Ovary (tissue), 9 donors: ENCODE data around the gene SH3PXD2B. TPM values are rescaled to one million over a fixed set of nuclear protein-coding genes. Genes with fewer than 3 reads are reported as not detected.
A peak's percentile ranks its signal among the peaks of the same experiment; 100 is the strongest.

Experiments used
- DNase-seq, 5 donors: peaks; one replicate each; pipeline ENCODE4 v3.0.0-alpha.2; 2019 to 2020
- H3K27ac ChIP-seq, 2 donors: fragments of 200-600 bp; one replicate each; pipeline versions ENCODE4 v1.5.1 to v1.8.0; 2019 to 2022
- H3K27me3 ChIP-seq: fragments of 200-600 bp; one replicate; pipeline ENCODE4 v1.8.0; 2022
- H3K36me3 ChIP-seq: fragments of 200-600 bp; sonication (generic); one replicate; pipeline ENCODE4 v1.5.1; 2019
- H3K4me1 ChIP-seq: one replicate; pipeline ENCODE4 v1.8.1; 2013; ENCODE audit warnings: mild to moderate bottlenecking, moderate library complexity; ENCODE audit not compliant: insufficient read depth
- H3K4me3 ChIP-seq: fragments of 200-600 bp; sonication (generic); one replicate; pipeline ENCODE4 v1.5.1; 2017
- H3K9me3 ChIP-seq, 2 donors: fragments of 200-600 bp in 1 of 2; sonication (generic) in 1 of 2; one replicate each; pipeline versions ENCODE4 v1.5.1 to v1.8.1; 2013 to 2019; ENCODE audit warnings: mild to moderate bottlenecking in 1 of 2, moderate library complexity in 1 of 2
- CTCF ChIP-seq, 3 donors: fragments of 450-650 bp in 2 of 3; fragments of 200-600 bp in 1 of 3; IDR thresholded peaks; one replicate each; pipeline versions ENCODE4 v1.5.1 to v1.8.0; 2016 to 2022; ENCODE audit warnings: antibody characterized with exemption in 3 of 3, mild to moderate bottlenecking in 1 of 3
- EP300 ChIP-seq: sonication (generic); formaldehyde crosslinking; IDR thresholded peaks from one replicate; pipeline ENCODE4 v1.6.1; 2017; ENCODE audit warnings: antibody characterized with exemption
- POLR2A ChIP-seq: fragments of 450-650 bp; IDR thresholded peaks from one replicate; pipeline ENCODE4 v1.6.1; 2017; ENCODE audit warnings: antibody characterized with exemption, mild to moderate bottlenecking, moderate library complexity
- WGBS, 3 donors: extraction: QIAGEN DNeasy Blood & Tissue Kit in 1 of 3; methylation state at CpG; one replicate each; pipeline versions ENCODE4 v1.1.5 to v1.1.7; 2013 to 2017; 5-methylcytosine and 5-hydroxymethylcytosine counted together
- intact Hi-C, 4 donors: fragments of 100-400 bp; cut with DNase I; formaldehyde crosslinking; loops; one replicate each; pipeline versions ENCODE4 v1.11.0 to v1.15.1; 2022 to 2023
- polyA plus RNA-seq, 2 donors: library from polyadenylated mRNA; stranded (reverse); fragments of 200-250 nt in 1 of 2; fragments of 350-450 nt in 1 of 2; fragmentation: Illumina TruSeq in 1 of 2; extraction: RNeasy Lipid Tissue Mini Kit (QIAGEN cat#74804) in 1 of 2; gene quantifications; one replicate each; pipeline ENCODE4 v1.2.3, GENCODE V29; 2013 to 2014
- total RNA-seq, 7 donors: library from RNA; depleted of rRNA in 2 of 7; stranded (reverse); fragments of >200 nt in 2 of 7; fragmentation: NEBNext Ultra II Directional in 3 of 7; extraction: Animal tissue kit (Norgen Biotek cat#: 25700) in 3 of 7; gene quantifications; one replicate each; pipeline versions ENCODE4 v1.1.0 to v1.2.4, GENCODE V29; 2016 to 2023
- donor health status: DM: no; HTN: no; CAD: no; lungs with moderate emphysema.
- donor health status: DM: no; HTN: no; CAD: no.
- donor health status: Bipolar disorder and iron deficiency.
- donor health status: DM: yes; HTN: yes; CAD: no.
- donor health status: DM: no; HTN: no; CAD: no.
- donor health status: DM: yes; HTN: yes; CAD: no.

SH3PXD2B gene
- total and polyA plus RNA-seq, 9 donors = 13.0 to 71.8 (median 49.9) TPM

GRCh38 chr5:172423379-172424110 is 30.8 kb downstream of the SH3PXD2B start:
- WGBS, 3 donors = 96 to 97% (median 96%) methylated on average over 20 of the region's 20 CpGs
- no peaks in the 10 kb centered on the region for H3K9me3 ChIP-seq
- H3K4me3 ChIP-seq = no peak overlapping the region
- H3K4me1 ChIP-seq = peaks cover 38% of the 10 kb centered on the region
- H3K27me3 ChIP-seq = no peaks in the 10 kb centered on the region
- TF ChIP-seq CTCF (IDR thresholded peaks at IDR 0.05) (no peak), EP300 (no peak), POLR2A (no peak)
- H3K27ac ChIP-seq = peak overlapping the region; percentile 78 to 89
- peak in 1 of 5 donors; percentile 21 for DNase-seq
- intact Hi-C loops = no loop called here
- H3K36me3 ChIP-seq = no peaks in the 10 kb centered on the region

- no peaks in the 10 kb centered on the region for H3K9me3 ChIP-seq
- no peaks in the 10 kb centered on the region for H3K36me3 ChIP-seq
- peak overlapping the region in 1 of 2 donors; percentile 89 for H3K27ac ChIP-seq
- TF ChIP-seq POLR2A (no peak), CTCF (IDR thresholded peaks at IDR 0.05) (no peak), EP300 (no peak)
- DNase-seq = no peak
- H3K4me3 ChIP-seq = no peak overlapping the region
- H3K4me1 ChIP-seq = peaks cover 43% of the 10 kb centered on the region
- WGBS, 3 donors = 85 to 94% (median 91%) methylated on average over 10 of the region's 10 CpGs
- no peaks in the 10 kb centered on the region for H3K27me3 ChIP-seq
- intact Hi-C loops = no loop called here
Measured at GRCh38 chr5:172422255-172422654, 32.1 kb downstream of the SH3PXD2B start.

- H3K36me3 ChIP-seq = no peaks in the 10 kb centered on the region
- no peaks in the 10 kb centered on the region for H3K9me3 ChIP-seq
- 56 to 63% (median 61%) methylated on average over 7 of the region's 7 CpGs for WGBS, 3 donors
- no peaks in the 10 kb centered on the region for H3K27me3 ChIP-seq
- intact Hi-C loops = no loop called here
- TF ChIP-seq CTCF (IDR thresholded peaks at IDR 0.05) (no peak), EP300 (no peak), POLR2A (no peak)
- DNase-seq = peak in 2 of 5 donors; percentile 45 to 64
- peak overlapping the region; percentile 81 to 94 for H3K27ac ChIP-seq
- H3K4me1 ChIP-seq = peaks cover 38% of the 10 kb centered on the region
- no peak overlapping the region for H3K4me3 ChIP-seq
Measured at GRCh38 chr5:172421020-172421419, 33.3 kb downstream of the SH3PXD2B start.

- intact Hi-C loops = no loop called here
- H3K4me3 ChIP-seq = no peak overlapping the region
- peak overlapping the region; percentile 81 to 94 for H3K27ac ChIP-seq
- peaks cover 38% of the 10 kb centered on the region for H3K4me1 ChIP-seq
- peak; percentile 66 to 90 (median 80) for DNase-seq
- H3K27me3 ChIP-seq = no peaks in the 10 kb centered on the region
- no peaks in the 10 kb centered on the region for H3K9me3 ChIP-seq
- TF ChIP-seq EP300 (peak; percentile 79), POLR2A (no peak)
- WGBS, 3 donors = 33 to 53% (median 48%) methylated on average over 10 of the region's 10 CpGs
- no peaks in the 10 kb centered on the region for H3K36me3 ChIP-seq
Measured at GRCh38 chr5:172420235-172420939, 33.9 kb downstream of the SH3PXD2B start.
